Heart right ventricle (tissue), 16 donors: ENCODE data around the gene STARD3NL. TPM values are rescaled to one million over a fixed set of nuclear protein-coding genes. Genes with fewer than 3 reads are reported as not detected.
"Not testable (repeated sequence)": the region's sequence is repeated elsewhere in the genome, so short reads cannot be mapped to it uniquely, and the experiment has no call there.

Experiments
- ATAC-seq, 8 donors: fragments of 200-7000 bp; cut with Tn5 transposase; one replicate each; pipeline ENCODE4 v1.9.1; 2020; ENCODE audit warnings: mild to moderate bottlenecking in 8 of 8, moderate library complexity in 8 of 8, moderate number of reproducible peaks in 1 of 8
- DNase-seq, 2 donors: peaks; one replicate each; pipeline ENCODE4 v3.0.0-alpha.2; 2020
- H3K27ac ChIP-seq, 10 donors: fragments of 200-600 bp; sonication (generic) in 2 of 10; one replicate each; pipeline versions ENCODE4 v1.5.0 to v1.8.0; 2020 to 2022; ENCODE audit warnings: mild to moderate bottlenecking in 3 of 10
- H3K27me3 ChIP-seq, 7 donors: fragments of 200-600 bp; one replicate each; pipeline ENCODE4 v1.8.0; 2021 to 2022; ENCODE audit warnings: mild to moderate bottlenecking in 2 of 7
- H3K36me3 ChIP-seq, 9 donors: fragments of 200-600 bp; sonication (generic) in 1 of 9; one replicate each; pipeline versions ENCODE4 v1.5.0 to v1.8.0; 2020 to 2022; ENCODE audit warnings: mild to moderate bottlenecking in 2 of 9
- H3K4me1 ChIP-seq, 9 donors: fragments of 200-600 bp; sonication (generic) in 1 of 9; one replicate each; pipeline versions ENCODE4 v1.5.0 to v1.8.0; 2020 to 2022; ENCODE audit warnings: mild to moderate bottlenecking in 4 of 9
- H3K4me3 ChIP-seq, 10 donors: fragments of 200-600 bp; sonication (generic) in 2 of 10; one replicate each; pipeline versions ENCODE4 v1.5.0 to v1.8.0; 2020 to 2022; ENCODE audit warnings: mild to moderate bottlenecking in 7 of 10, moderate library complexity in 2 of 10
- H3K9me3 ChIP-seq, 11 donors: fragments of 200-600 bp in 10 of 11; sonication (generic) in 2 of 11; one replicate each; pipeline versions ENCODE4 v1.5.0 to v1.8.0; 2013 to 2022; ENCODE audit warnings: mild to moderate bottlenecking in 2 of 11, control low read depth in 1 of 11, moderate library complexity in 1 of 11
- CTCF ChIP-seq, 9 donors: fragments of 200-600 bp; sonication (generic) in 2 of 9; IDR thresholded peaks; one replicate each; pipeline versions ENCODE4 v1.5.0 to v1.8.0; 2021 to 2022; ENCODE audit warnings: antibody characterized with exemption in 9 of 9, mild to moderate bottlenecking in 5 of 9, moderate library complexity in 1 of 9
- WGBS, 2 donors: extraction: QIAGEN DNeasy Blood & Tissue Kit; methylation state at CpG; one replicate each; pipeline ENCODE4 v1.1.7; 2013; ENCODE audit warnings: inconsistent platforms in 1 of 2; 5-methylcytosine and 5-hydroxymethylcytosine counted together
- intact Hi-C, 10 donors: fragments of 100-400 bp; cut with DNase I; formaldehyde crosslinking; loops; one replicate each; pipeline versions ENCODE4 v1.11.1 to v1.14.2; 2022
- polyA plus RNA-seq, 2 donors: library from polyadenylated mRNA; stranded (reverse); fragments of 200-250 nt; gene quantifications; one replicate each; pipeline ENCODE4 v1.2.3, GENCODE V29; 2013
- total RNA-seq, 10 donors: library from RNA; stranded (reverse); fragmentation: NEBNext Ultra II Directional in 3 of 10; extraction: Animal tissue kit (Norgen Biotek cat#: 25700) in 3 of 10; gene quantifications; one replicate each; pipeline versions ENCODE4 v1.2.1 to v1.2.4, GENCODE V29; 2021 to 2023
- donor health status: Arrhythmogenic right ventricular cardiomyopathy.
- donor health status: ischemic (EF 13 %, LVEDD 7.1; RV severe dilation, severe dysfunction).
- donor health status: healthy with polysubstance abuse.
- donor health status: DM: no; HTN: yes; CAD: no.
- donor health status: DM: no; HTN: no; CAD: no.
- donor health status: ischemic (EF 25% LVEDD 6.9; RV normal size, moderate dysfunction).
- donor health status: ischemic (EF 25% LVEDD 5.7; RV mildly dilated, moderate dysfunction).
- donor health status: healthy.
- donor health status: DM: yes; HTN: yes; CAD: no.
- donor health status: Ischemic cardiomyopathy.
- donor health status: ischemic (EF 35%, LVEDD 5.7; RV mildly dilated, moderate dysfunction).
- donor health status: nonischemic (EF 11% LVEDD 7.7; RV severe dilation, severe dysfunction).
- donor health status: DM: yes; HTN: yes; CAD: no.
- donor health status: PGD.
- donor health status: ischemic (EF 29% LVEDD 5.4; RV normal size, mild dysfunction).
- donor health status: nonischemic (EF 23%, LVEDD 6.1; RV moderate dilation, normal function).

STARD3NL gene
- total and polyA plus RNA-seq, 12 donors = 11.9 to 29.3 (median 24.1) TPM

- Histone ChIP-seq H3K9me3 (no peaks in the 10 kb centered on the region), H3K27ac (no peak overlapping the region), H3K36me3 (no peaks in the 10 kb centered on the region), H3K4me1 (no peaks in the 10 kb centered on the region), H3K4me3 (no peak overlapping the region), H3K27me3 (no peaks in the 10 kb centered on the region)
- intact Hi-C loops = no loop called here
- no peak for TF ChIP-seq CTCF (IDR thresholded peaks at IDR 0.05)
- DNase-seq (no peak), ATAC-seq (no peak)
- 80 to 83% methylated on average over 5 of the region's 5 CpGs for WGBS, 2 donors
Measured at GRCh38 chr7:38262545-38262944, 84.5 kb downstream of the STARD3NL start.

- intact Hi-C loops = not testable (repeated sequence)
Measured at GRCh38 chr7:38263274-38263673, 85.2 kb downstream of the STARD3NL start.

GRCh38 chr7:38264602-38265001 lies 86.6 kb downstream of the STARD3NL start:
- intact Hi-C loops, H3K4me1 ChIP-seq, H3K27me3 ChIP-seq, H3K27ac ChIP-seq, DNase-seq, H3K36me3 ChIP-seq, ATAC-seq, H3K9me3 ChIP-seq, H3K4me3 ChIP-seq: not testable (repeated sequence)
- WGBS, 2 donors = 26 to 29% methylated on average over 1 of the region's 1 CpG

More at GRCh38 chr7:38263274-38263673, 85.2 kb downstream of the STARD3NL start:
- H3K4me3 ChIP-seq, H3K36me3 ChIP-seq, H3K4me1 ChIP-seq, H3K9me3 ChIP-seq, H3K27ac ChIP-seq, DNase-seq, ATAC-seq, H3K27me3 ChIP-seq: not testable (repeated sequence)
- 64 to 71% methylated on average over 1 of the region's 1 CpG for WGBS, 2 donors

- H3K27ac ChIP-seq, H3K9me3 ChIP-seq, H3K27me3 ChIP-seq, H3K4me1 ChIP-seq, intact Hi-C loops, ATAC-seq, H3K36me3 ChIP-seq, DNase-seq, H3K4me3 ChIP-seq: not testable (repeated sequence)
- 69 to 76% methylated on average over 3 of the region's 3 CpGs for WGBS, 2 donors
Measured at GRCh38 chr7:38265958-38266357, 87.9 kb downstream of the STARD3NL start.

GRCh38 chr7:38269704-38270346 lies 91.8 kb downstream of the STARD3NL start:
- H3K9me3 ChIP-seq, ATAC-seq, DNase-seq, H3K4me3 ChIP-seq, H3K36me3 ChIP-seq, intact Hi-C loops, H3K27me3 ChIP-seq, H3K27ac ChIP-seq, H3K4me1 ChIP-seq: not testable (repeated sequence)
- WGBS, 2 donors = 81 to 82% methylated on average over 4 of the region's 4 CpGs

- H3K27ac ChIP-seq, ATAC-seq, intact Hi-C loops, DNase-seq, H3K4me3 ChIP-seq, H3K27me3 ChIP-seq, H3K36me3 ChIP-seq, H3K9me3 ChIP-seq, H3K4me1 ChIP-seq: not testable (repeated sequence)
- 82 to 90% methylated on average over 1 of the region's 2 CpGs for WGBS, 2 donors
Measured at GRCh38 chr7:38270405-38270804, 92.4 kb downstream of the STARD3NL start.

GRCh38 chr7:38273286-38273995 lies 95.4 kb downstream of the STARD3NL start, which contains the start of gene TARP:
Gene TARP, minus strand, starts transcription at chr7:38273636.
- Histone ChIP-seq H3K36me3 (no peaks in the 10 kb centered on the region), H3K9me3 (no peaks in the 10 kb centered on the region), H3K4me3 (peak within 1 kb of the TSS in 1 of 10 donors; percentile 21), H3K27me3 (peaks cover 0 to 1% (median 0%) of the 10 kb centered on the region in 7 donors), H3K27ac (peak within 1 kb of the TSS in 1 of 10 donors; percentile 45), H3K4me1 (peaks cover 0 to 11% (median 0%) of the 10 kb centered on the region in 9 donors)
- no peak for TF ChIP-seq CTCF (IDR thresholded peaks at IDR 0.05)
- WGBS, 2 donors = 90 to 92% methylated on average over 2 of the region's 2 CpGs
- ATAC-seq (no peak), DNase-seq (no peak)
- intact Hi-C loops = no loop called here
